GM10248 (cell line): Measurements from ENCODE around the gene TOM1L2.
A peak's percentile ranks its signal among the peaks of the same experiment; 100 is the strongest.

Source experiments
- CTCF ChIA-PET: fragments of 300-600 bp; sonication (Branson Sonifier 250); formaldehyde crosslinking; extraction: SDS; loops from one replicate; lab custom pipeline; 2021; ENCODE audit warnings: antibody characterized with exemption; lab: Yijun Ruan, JAX
- POLR2A ChIA-PET: fragments of 350-650 bp; sonication (Branson Sonifier 250); formaldehyde crosslinking; extraction: SDS; loops from one replicate; lab custom pipeline; 2020; ENCODE audit warnings: antibody characterized with exemption; lab: Yijun Ruan, JAX
- DNase-seq: peaks from one replicate; pipeline ENCODE4 v3.0.0; 2012; ENCODE audit errors: extremely low spot score
- CTCF ChIP-seq: IDR thresholded peaks from 2 replicates; pipeline ENCODE4 v1.5.1; 2012; ENCODE audit warnings: mild to moderate bottlenecking, low read depth; ENCODE audit errors: extremely low read depth, missing control alignments, control extremely low read depth

Gene TOM1L2

GRCh38 chr17:17860766-17861107 lies 111.5 kb downstream of the TOM1L2 start:
- no peak for DNase-seq
- CTCF ChIA-PET = interaction anchor here (0.8 to 8.2 kb wide), 24 partner anchors 10 to 218 kb away, joined by 3 to 93 read pairs (median 4); no protein-coding TSS in a partner anchor
- TF ChIP-seq CTCF = no peak
- POLR2A ChIA-PET = no interaction called here

- ChIA-PET CTCF (interaction anchor here (0.7 to 8.2 kb wide), 30 partner anchors 10 to 218 kb away, joined by 3 to 93 read pairs (median 5); no protein-coding TSS in a partner anchor), POLR2A (no interaction called here)
- peak; percentile 86 for DNase-seq
- TF ChIP-seq CTCF = peak; percentile 94
Observed at GRCh38 chr17:17859909-17860765, 112.1 kb downstream of the TOM1L2 start.

GRCh38 chr17:17857496-17857895 lies 114.7 kb downstream of the TOM1L2 start:
- CTCF ChIA-PET = interaction anchor here (1.0 to 8.2 kb wide), 3 partner anchors 22 to 46 kb away, joined by 3 to 93 read pairs (median 6); no protein-coding TSS in a partner anchor
- no peak for DNase-seq
- TF ChIP-seq CTCF = no peak
- POLR2A ChIA-PET = no interaction called here

- no peak for DNase-seq
- TF ChIP-seq CTCF = no peak
- POLR2A ChIA-PET = no interaction called here
- CTCF ChIA-PET = interaction anchor here (1.0 to 2.0 kb wide), 3 partner anchors 15 to 177 kb away, joined by 3 to 8 read pairs (median 6); no protein-coding TSS in a partner anchor
Observed at GRCh38 chr17:17856386-17856785, 115.8 kb downstream of the TOM1L2 start.

GRCh38 chr17:17855976-17856375 lies 116.2 kb downstream of the TOM1L2 start:
- ChIA-PET CTCF (interaction anchor here (0.7 to 2.0 kb wide), 5 partner anchors 10 to 177 kb away, joined by 3 to 8 read pairs (median 6); no protein-coding TSS in a partner anchor), POLR2A (no interaction called here)
- no peak for DNase-seq
- no peak for TF ChIP-seq CTCF

GRCh38 chr17:17853811-17854447 lies 118.3 kb downstream of the TOM1L2 start:
- TF ChIP-seq CTCF = no peak
- ChIA-PET POLR2A (no interaction called here), CTCF (interaction anchor here (0.8 to 1.7 kb wide), 9 partner anchors 8 to 179 kb away, joined by 3 to 8 read pairs (median 4); no protein-coding TSS in a partner anchor)
- no peak for DNase-seq
